Heart right ventricle (tissue), 16 donors: ENCODE results near the gene NEURL4. TPM values are rescaled to one million over a fixed set of nuclear protein-coding genes. Genes with fewer than 3 reads are reported as not detected.

Experiments used
- ATAC-seq, 8 donors: fragments of 200-7000 bp; cut with Tn5 transposase; one replicate each; pipeline ENCODE4 v1.9.1; 2020; ENCODE audit warnings: mild to moderate bottlenecking in 8 of 8, moderate library complexity in 8 of 8, moderate number of reproducible peaks in 1 of 8
- DNase-seq, 2 donors: peaks; one replicate each; pipeline ENCODE4 v3.0.0-alpha.2; 2020
- H3K27ac ChIP-seq, 10 donors: fragments of 200-600 bp; sonication (generic) in 2 of 10; one replicate each; pipeline versions ENCODE4 v1.5.0 to v1.8.0; 2020 to 2022; ENCODE audit warnings: mild to moderate bottlenecking in 3 of 10
- H3K27me3 ChIP-seq, 7 donors: fragments of 200-600 bp; one replicate each; pipeline ENCODE4 v1.8.0; 2021 to 2022; ENCODE audit warnings: mild to moderate bottlenecking in 2 of 7
- H3K36me3 ChIP-seq, 9 donors: fragments of 200-600 bp; sonication (generic) in 1 of 9; one replicate each; pipeline versions ENCODE4 v1.5.0 to v1.8.0; 2020 to 2022; ENCODE audit warnings: mild to moderate bottlenecking in 2 of 9
- H3K4me1 ChIP-seq, 9 donors: fragments of 200-600 bp; sonication (generic) in 1 of 9; one replicate each; pipeline versions ENCODE4 v1.5.0 to v1.8.0; 2020 to 2022; ENCODE audit warnings: mild to moderate bottlenecking in 4 of 9
- H3K4me3 ChIP-seq, 10 donors: fragments of 200-600 bp; sonication (generic) in 2 of 10; one replicate each; pipeline versions ENCODE4 v1.5.0 to v1.8.0; 2020 to 2022; ENCODE audit warnings: mild to moderate bottlenecking in 7 of 10, moderate library complexity in 2 of 10
- H3K9me3 ChIP-seq, 11 donors: fragments of 200-600 bp in 10 of 11; sonication (generic) in 2 of 11; one replicate each; pipeline versions ENCODE4 v1.5.0 to v1.8.0; 2013 to 2022; ENCODE audit warnings: mild to moderate bottlenecking in 2 of 11, control low read depth in 1 of 11, moderate library complexity in 1 of 11
- CTCF ChIP-seq, 9 donors: fragments of 200-600 bp; sonication (generic) in 2 of 9; IDR thresholded peaks; one replicate each; pipeline versions ENCODE4 v1.5.0 to v1.8.0; 2021 to 2022; ENCODE audit warnings: antibody characterized with exemption in 9 of 9, mild to moderate bottlenecking in 5 of 9, moderate library complexity in 1 of 9
- WGBS, 2 donors: extraction: QIAGEN DNeasy Blood & Tissue Kit; methylation state at CpG; one replicate each; pipeline ENCODE4 v1.1.7; 2013; ENCODE audit warnings: inconsistent platforms in 1 of 2; 5-methylcytosine and 5-hydroxymethylcytosine counted together
- intact Hi-C, 10 donors: fragments of 100-400 bp; cut with DNase I; formaldehyde crosslinking; loops; one replicate each; pipeline versions ENCODE4 v1.11.1 to v1.14.2; 2022
- polyA plus RNA-seq, 2 donors: library from polyadenylated mRNA; stranded (reverse); fragments of 200-250 nt; gene quantifications; one replicate each; pipeline ENCODE4 v1.2.3, GENCODE V29; 2013
- total RNA-seq, 10 donors: library from RNA; stranded (reverse); fragmentation: NEBNext Ultra II Directional in 3 of 10; extraction: Animal tissue kit (Norgen Biotek cat#: 25700) in 3 of 10; gene quantifications; one replicate each; pipeline versions ENCODE4 v1.2.1 to v1.2.4, GENCODE V29; 2021 to 2023
- donor health status: Arrhythmogenic right ventricular cardiomyopathy.
- donor health status: ischemic (EF 13 %, LVEDD 7.1; RV severe dilation, severe dysfunction).
- donor health status: healthy with polysubstance abuse.
- donor health status: DM: no; HTN: yes; CAD: no.
- donor health status: DM: no; HTN: no; CAD: no.
- donor health status: ischemic (EF 25% LVEDD 6.9; RV normal size, moderate dysfunction).
- donor health status: ischemic (EF 25% LVEDD 5.7; RV mildly dilated, moderate dysfunction).
- donor health status: healthy.
- donor health status: DM: yes; HTN: yes; CAD: no.
- donor health status: Ischemic cardiomyopathy.
- donor health status: ischemic (EF 35%, LVEDD 5.7; RV mildly dilated, moderate dysfunction).
- donor health status: nonischemic (EF 11% LVEDD 7.7; RV severe dilation, severe dysfunction).
- donor health status: DM: yes; HTN: yes; CAD: no.
- donor health status: PGD.
- donor health status: ischemic (EF 29% LVEDD 5.4; RV normal size, mild dysfunction).
- donor health status: nonischemic (EF 23%, LVEDD 6.1; RV moderate dilation, normal function).

Gene NEURL4
- total and polyA plus RNA-seq, 12 donors, result 21.7 to 55.5 (median 28.7) TPM

GRCh38 chr17:7330638-7331015, 1.5 kb upstream of the NEURL4 start:
- 63 to 64% methylated on average over 13 of the region's 13 CpGs for WGBS, 2 donors
- Histone ChIP-seq H3K4me1 (peaks cover 0 to 29% (median 20%) of the 10 kb centered on the region in 9 donors), H3K4me3 (peak overlapping the region in 9 of 10 donors; percentile 70 to 94 (median 86)), H3K27ac (peak overlapping the region in 9 of 10 donors; percentile 77 to 96 (median 89)), H3K27me3 (peaks cover 0 to 19% (median 10%) of the 10 kb centered on the region in 7 donors), H3K9me3 (no peaks in the 10 kb centered on the region), H3K36me3 (peaks cover 0 to 13% (median 0%) of the 10 kb centered on the region in 9 donors)
- no peak for TF ChIP-seq CTCF (IDR thresholded peaks at IDR 0.05)
- DNase-seq, result no peak
- ATAC-seq, result no peak
- intact Hi-C loops, result loop anchor here in 1 of 10 donors (1.0 kb wide), 1 partner anchor 15 kb away; no protein-coding TSS in a partner anchor

GRCh38 chr17:7329997-7330637, 982 bp upstream of the NEURL4 start:
- Histone ChIP-seq H3K36me3 (peaks cover 0 to 17% (median 0%) of the 10 kb centered on the region in 9 donors), H3K4me1 (peaks cover 0 to 27% (median 20%) of the 10 kb centered on the region in 9 donors), H3K4me3 (peak overlapping the region; percentile 70 to 94 (median 85)), H3K27me3 (peaks cover 0 to 14% (median 6%) of the 10 kb centered on the region in 7 donors), H3K9me3 (no peaks in the 10 kb centered on the region), H3K27ac (peak overlapping the region; percentile 55 to 96 (median 89))
- TF ChIP-seq CTCF (IDR thresholded peaks at IDR 0.05), result no peak
- intact Hi-C loops, result loop anchor here in 2 of 10 donors (1.0 kb wide), 2 partner anchors 23 to 49 kb away; partner anchors contain the start of genes EIF5A (in 1 of the 2) and SLC2A4 (in 1 of the 2)
- WGBS, 2 donors, result 0 to 1% methylated on average over 33 to 34 of the region's 34 CpGs
- DNase-seq (peak; percentile 77 to 80), ATAC-seq (peak; percentile 66 to 81 (median 72))

GRCh38 chr17:7329374-7329996, 350 bp upstream of the NEURL4 start:
- Histone ChIP-seq H3K4me1 (peaks cover 0 to 27% (median 20%) of the 10 kb centered on the region in 9 donors), H3K27me3 (peaks cover 0 to 8% (median 1%) of the 10 kb centered on the region in 7 donors), H3K4me3 (peak overlapping the region; percentile 70 to 94 (median 85)), H3K9me3 (no peaks in the 10 kb centered on the region), H3K27ac (peak overlapping the region; percentile 55 to 96 (median 89)), H3K36me3 (peaks cover 0 to 23% (median 6%) of the 10 kb centered on the region in 9 donors)
- intact Hi-C loops, result loop anchor here in 2 of 10 donors (1.0 kb wide), 2 partner anchors 22 to 48 kb away; partner anchors contain the start of genes EIF5A (in 1 of the 2) and SLC2A4 (in 1 of the 2)
- DNase-seq (peak; percentile 98), ATAC-seq (peak; percentile 84 to 94 (median 91))
- peak in 3 of 9 donors; percentile 20 to 28 (median 24) for TF ChIP-seq CTCF (IDR thresholded peaks at IDR 0.05)
- 1% methylated on average over 43 of the region's 43 CpGs for WGBS, 2 donors

GRCh38 chr17:7328009-7328408, 1.1 kb downstream of the NEURL4 start:
- H3K27me3 ChIP-seq, result no peaks in the 10 kb centered on the region
- no peak for DNase-seq
- peaks cover 0 to 30% (median 20%) of the 10 kb centered on the region in 9 donors for H3K4me1 ChIP-seq
- H3K4me3 ChIP-seq, result peak overlapping the region in 4 of 10 donors; percentile 81 to 93 (median 86)
- H3K36me3 ChIP-seq, result peaks cover 0 to 38% (median 19%) of the 10 kb centered on the region in 9 donors
- 64 to 83% methylated on average over 1 of the region's 1 CpG for WGBS, 2 donors
- ATAC-seq, result no peak
- no peak for TF ChIP-seq CTCF (IDR thresholded peaks at IDR 0.05)
- intact Hi-C loops, result no loop called here
- peak overlapping the region in 3 of 10 donors; percentile 82 to 92 (median 89) for H3K27ac ChIP-seq
- no peaks in the 10 kb centered on the region for H3K9me3 ChIP-seq
